ENCODE measurements around the gene LMNA.

- TF ChIP-seq YY1 (IDR thresholded peaks at IDR 0.05; ENCODE audit: low read depth) (no peak), EP300 (IDR thresholded peaks at IDR 0.05; ENCODE audit: borderline replicate concordance) (no peak), TAF1 (IDR thresholded peaks at IDR 0.05; ENCODE audit: low read depth) (no peak), NFIC (IDR thresholded peaks at IDR 0.05) (no peak), USF1 (IDR thresholded peaks at IDR 0.05) (no peak), REST (IDR thresholded peaks at IDR 0.05; ENCODE audit: low read depth) (no peak), FOXM1 (IDR thresholded peaks at IDR 0.05; ENCODE audit: borderline replicate concordance, low read depth) (no peak), CREB1 (IDR thresholded peaks at IDR 0.05; ENCODE audit: low read depth) (no peak), RAD21 (IDR thresholded peaks at IDR 0.05; ENCODE audit: low read depth) (no peak)
Measured at GRCh38 chr1:156080241-156080862, 34.2 kb upstream of the LMNA start.

All from Ishikawa (cell line).